Upper lobe of left lung (tissue), 4 donors: ENCODE measurements around the gene DOCK11.

ENCODE experiments used
- CTCF ChIP-seq, 6 experiments: fragments of 450-650 bp in 4 of 6; fragments of 200-600 bp in 2 of 6; sonication (generic) in 2 of 6; IDR thresholded peaks; one replicate each; pipeline ENCODE4 v1.5.1; 2016 to 2019; ENCODE audit warnings: antibody characterized with exemption in 6 of 6
- POLR2A ChIP-seq, 4 donors: fragments of 450-650 bp; IDR thresholded peaks; one replicate each; pipeline ENCODE4 v1.5.1; 2016 to 2017; ENCODE audit warnings: antibody characterized with exemption in 4 of 4, mild to moderate bottlenecking in 2 of 4

- no peak for TF ChIP-seq CTCF (IDR thresholded peaks at IDR 0.05)
- no peak for TF ChIP-seq POLR2A (IDR thresholded peaks at IDR 0.05)
Measured at GRCh38 chrX:118534716-118535493, 39.3 kb downstream of the DOCK11 start.
